NCI-H2107 treated with DMSO at 0.1 percent for 48 hours (cell line): Measurements from ENCODE around the gene RAB4A.
A peak's percentile ranks its signal among the peaks of the same experiment; 100 is the strongest.

Experiments used
- DNase-seq: peaks from one replicate; lab custom pipeline; 2025; ENCODE audit not compliant: unreplicated experiment; lab: John Stamatoyannopoulos, UW

The RAB4A gene

GRCh38 chr1:229270547-229271447 lies at the start of gene RAB4A:
Gene RAB4A (plus strand): TSS chr1:229271111. CDS start chr1:229271340, 229 bp downstream.
- peak; percentile 38 for DNase-seq

GRCh38 chr1:229222081-229222480 lies 48.8 kb upstream of the RAB4A start:
- DNase-seq: no peak

- DNase-seq: no peak
Observed at GRCh38 chr1:229223498-229223897, 47.4 kb upstream of the RAB4A start.

- no peak for DNase-seq
Observed at GRCh38 chr1:229224308-229224707, 46.6 kb upstream of the RAB4A start.

GRCh38 chr1:229225331-229225782 lies 45.6 kb upstream of the RAB4A start:
- DNase-seq: no peak

GRCh38 chr1:229226796-229227195 lies 44.1 kb upstream of the RAB4A start:
- no peak for DNase-seq

- peak; percentile 85 for DNase-seq
Observed at GRCh38 chr1:229227298-229227919, 43.5 kb upstream of the RAB4A start.

- DNase-seq: no peak
Observed at GRCh38 chr1:229228522-229228921, 42.4 kb upstream of the RAB4A start.

- peak; percentile 34 for DNase-seq
Observed at GRCh38 chr1:229229137-229229720, 41.7 kb upstream of the RAB4A start.

GRCh38 chr1:229229721-229230139 lies 41.2 kb upstream of the RAB4A start:
- DNase-seq: no peak

- DNase-seq: peak; percentile 50
Observed at GRCh38 chr1:229230140-229230892, 40.6 kb upstream of the RAB4A start.

GRCh38 chr1:229230893-229231753 lies 39.8 kb upstream of the RAB4A start:
- DNase-seq: peak; percentile 69

GRCh38 chr1:229231754-229232119 lies 39.2 kb upstream of the RAB4A start:
- DNase-seq: no peak

- no peak for DNase-seq
Observed at GRCh38 chr1:229234870-229235472, 35.9 kb upstream of the RAB4A start.

GRCh38 chr1:229237320-229237719 lies 33.6 kb upstream of the RAB4A start:
- no peak for DNase-seq

GRCh38 chr1:229238231-229238630 lies 32.7 kb upstream of the RAB4A start:
- no peak for DNase-seq

- DNase-seq: no peak
Observed at GRCh38 chr1:229238674-229239415, 32.1 kb upstream of the RAB4A start.

GRCh38 chr1:229240532-229240931 lies 30.4 kb upstream of the RAB4A start:
- no peak for DNase-seq

GRCh38 chr1:229241390-229241789 lies 29.5 kb upstream of the RAB4A start:
- no peak for DNase-seq
